Spinal cord (tissue), 10 donors: ENCODE measurements around the gene POGZ. TPM values are rescaled to one million over a fixed set of nuclear protein-coding genes. Genes with fewer than 3 reads are reported as not detected.
A peak's percentile ranks its signal among the peaks of the same experiment; 100 is the strongest.
"Not testable (repeated sequence)": the region's sequence is repeated elsewhere in the genome, so short reads cannot be mapped to it uniquely, and the experiment has no call there.

Experiments
- DNase-seq, 6 donors: peaks; one replicate each; pipeline versions ENCODE4 v3.0.0 to v3.0.0-alpha.2; 2013 to 2015; ENCODE audit warnings: low spot score in 6 of 6, low read depth in 4 of 6
- H3K27ac ChIP-seq: one replicate; pipeline ENCODE4 v1.5.1; 2013; ENCODE audit warnings: low read depth, low read length, control low read depth
- H3K27me3 ChIP-seq: one replicate; pipeline ENCODE4 v1.6.1; 2013; ENCODE audit warnings: low read length; ENCODE audit not compliant: control insufficient read depth, insufficient read depth
- H3K36me3 ChIP-seq: one replicate; pipeline ENCODE4 v1.6.1; 2013; ENCODE audit warnings: low read length; ENCODE audit not compliant: control insufficient read depth, insufficient read depth
- H3K4me1 ChIP-seq: one replicate; pipeline ENCODE4 v1.6.1; 2013; ENCODE audit warnings: low read length; ENCODE audit not compliant: control insufficient read depth, insufficient read depth
- H3K4me3 ChIP-seq: one replicate; pipeline ENCODE4 v1.5.1; 2013; ENCODE audit warnings: low read depth, low read length, control low read depth
- H3K9me3 ChIP-seq: one replicate; pipeline ENCODE4 v1.6.1; 2013; ENCODE audit warnings: low read length; ENCODE audit not compliant: control insufficient read depth, insufficient read depth
- WGBS: methylation state at CpG from one replicate; pipeline ENCODE4 v1.1.5; 2013; ENCODE audit warnings: missing lambda C conversion rate; ENCODE audit not compliant: insufficient coverage; 5-methylcytosine and 5-hydroxymethylcytosine counted together
- polyA plus RNA-seq, 2 donors: library from polyadenylated mRNA; unstranded; fragments of 120-200 nt; gene quantifications; one replicate each; pipeline ENCODE4 v1.2.1, GENCODE V29; 2013; ENCODE audit not compliant: insufficient read length in 2 of 2
- total RNA-seq, 2 donors: library from RNA; depleted of rRNA in 1 of 2; stranded (reverse); fragments of 120-200 nt in 1 of 2; fragments of >200 nt in 1 of 2; gene quantifications; one replicate each; pipeline versions ENCODE4 v1.2.3 to v1.2.4, GENCODE V29; 2013 to 2014
- donor health status: healthy.

Gene POGZ
- total and polyA plus RNA-seq, 4 donors = 56.0 to 102 (median 81.2) TPM

- no peak overlapping the region for H3K27ac ChIP-seq
Measured at GRCh38 chr1:151407304-151407703, 52.0 kb downstream of the POGZ start.

GRCh38 chr1:151406176-151406575, 53.1 kb downstream of the POGZ start:
- no peak overlapping the region for H3K4me3 ChIP-seq
- no peaks in the 10 kb centered on the region for H3K27me3 ChIP-seq
- peaks cover under 1% of the 10 kb centered on the region for H3K4me1 ChIP-seq
- H3K9me3 ChIP-seq = no peaks in the 10 kb centered on the region
- no peak overlapping the region for H3K27ac ChIP-seq
- WGBS = 83% methylated on average over 2 of the region's 8 CpGs
- peaks cover 57% of the 10 kb centered on the region for H3K36me3 ChIP-seq
- DNase-seq = no peak

More at GRCh38 chr1:151407304-151407703, 52.0 kb downstream of the POGZ start:
- 100% methylated on average over 1 of the region's 3 CpGs for WGBS
- DNase-seq = no peak
- no peaks in the 10 kb centered on the region for H3K27me3 ChIP-seq
- no peaks in the 10 kb centered on the region for H3K4me1 ChIP-seq
- no peaks in the 10 kb centered on the region for H3K9me3 ChIP-seq
- H3K4me3 ChIP-seq = no peak overlapping the region
- peaks cover 50% of the 10 kb centered on the region for H3K36me3 ChIP-seq

- no peak for DNase-seq
- peaks cover 8% of the 10 kb centered on the region for H3K4me1 ChIP-seq
- H3K9me3 ChIP-seq = no peaks in the 10 kb centered on the region
- H3K27me3 ChIP-seq = no peaks in the 10 kb centered on the region
- H3K27ac ChIP-seq = no peak overlapping the region
- H3K4me3 ChIP-seq = no peak overlapping the region
- peaks cover 57% of the 10 kb centered on the region for H3K36me3 ChIP-seq
- WGBS = 92% methylated on average over 13 of the region's 13 CpGs
Measured at GRCh38 chr1:151405187-151405951, 53.9 kb downstream of the POGZ start.

- Histone ChIP-seq H3K36me3 (peaks cover 50% of the 10 kb centered on the region), H3K27me3 (no peaks in the 10 kb centered on the region), H3K4me1 (peaks cover 20% of the 10 kb centered on the region), H3K9me3 (no peaks in the 10 kb centered on the region), H3K27ac (no peak overlapping the region), H3K4me3 (no peak overlapping the region)
- DNase-seq = no peak
- 100% methylated on average over 2 of the region's 3 CpGs for WGBS
Measured at GRCh38 chr1:151403612-151404011, 55.7 kb downstream of the POGZ start.

- no peak overlapping the region for H3K4me3 ChIP-seq
- no peaks in the 10 kb centered on the region for H3K9me3 ChIP-seq
- no peaks in the 10 kb centered on the region for H3K27me3 ChIP-seq
- 64% methylated on average over 1 of the region's 2 CpGs for WGBS
- no peak overlapping the region for H3K27ac ChIP-seq
- peaks cover 20% of the 10 kb centered on the region for H3K4me1 ChIP-seq
- DNase-seq = no peak
- H3K36me3 ChIP-seq = peaks cover 44% of the 10 kb centered on the region
Measured at GRCh38 chr1:151402764-151403163, 56.5 kb downstream of the POGZ start.

- Histone ChIP-seq H3K9me3 (no peaks in the 10 kb centered on the region), H3K4me1 (peaks cover 20% of the 10 kb centered on the region), H3K4me3 (no peak overlapping the region), H3K36me3 (peaks cover 41% of the 10 kb centered on the region), H3K27ac (no peak overlapping the region), H3K27me3 (no peaks in the 10 kb centered on the region)
- no CpG with 5 or more reads among the region's 2 CpGs for WGBS
- no peak for DNase-seq
Measured at GRCh38 chr1:151401860-151402259, 57.4 kb downstream of the POGZ start.

GRCh38 chr1:151401125-151401788, 58.0 kb downstream of the POGZ start:
- Histone ChIP-seq H3K36me3 (peaks cover 40% of the 10 kb centered on the region), H3K4me1 (peaks cover 20% of the 10 kb centered on the region), H3K27me3 (no peaks in the 10 kb centered on the region), H3K9me3 (no peaks in the 10 kb centered on the region), H3K27ac (no peak overlapping the region), H3K4me3 (no peak overlapping the region)
- WGBS = 91% methylated on average over 11 of the region's 13 CpGs
- no peak for DNase-seq

GRCh38 chr1:151399324-151400171, 59.7 kb downstream of the POGZ start, which contains the start of gene PSMB4:
PSMB4 (plus strand) TSS chr1:151399573; CDS start chr1:151399588, 15 bp downstream.
- Histone ChIP-seq H3K9me3 (no peaks in the 10 kb centered on the region), H3K27me3 (no peaks in the 10 kb centered on the region), H3K27ac (peak within 1 kb of the TSS; percentile 85), H3K4me1 (peaks cover 20% of the 10 kb centered on the region), H3K36me3 (peaks cover 23% of the 10 kb centered on the region), H3K4me3 (peak within 1 kb of the TSS; percentile 73)
- WGBS = under 1% methylated on average over 51 of the region's 63 CpGs
- DNase-seq = peak; percentile 85 to 98 (median 90)

- WGBS = 100% methylated on average over 2 of the region's 5 CpGs
- not testable (repeated sequence) for H3K27me3 ChIP-seq, H3K4me3 ChIP-seq, H3K36me3 ChIP-seq, DNase-seq, H3K9me3 ChIP-seq, H3K27ac ChIP-seq
- peaks cover 19% of the 10 kb centered on the region for H3K4me1 ChIP-seq
Measured at GRCh38 chr1:151396265-151396664, 63.0 kb downstream of the POGZ start.
